CMK (cell line): ENCODE measurements around the gene ARHGEF17.

Source experiments
- DNase-seq: peaks from one replicate; pipeline ENCODE4 v3.0.0-alpha.2; 2010; ENCODE audit warnings: low read depth

The ARHGEF17 gene

DNA sequence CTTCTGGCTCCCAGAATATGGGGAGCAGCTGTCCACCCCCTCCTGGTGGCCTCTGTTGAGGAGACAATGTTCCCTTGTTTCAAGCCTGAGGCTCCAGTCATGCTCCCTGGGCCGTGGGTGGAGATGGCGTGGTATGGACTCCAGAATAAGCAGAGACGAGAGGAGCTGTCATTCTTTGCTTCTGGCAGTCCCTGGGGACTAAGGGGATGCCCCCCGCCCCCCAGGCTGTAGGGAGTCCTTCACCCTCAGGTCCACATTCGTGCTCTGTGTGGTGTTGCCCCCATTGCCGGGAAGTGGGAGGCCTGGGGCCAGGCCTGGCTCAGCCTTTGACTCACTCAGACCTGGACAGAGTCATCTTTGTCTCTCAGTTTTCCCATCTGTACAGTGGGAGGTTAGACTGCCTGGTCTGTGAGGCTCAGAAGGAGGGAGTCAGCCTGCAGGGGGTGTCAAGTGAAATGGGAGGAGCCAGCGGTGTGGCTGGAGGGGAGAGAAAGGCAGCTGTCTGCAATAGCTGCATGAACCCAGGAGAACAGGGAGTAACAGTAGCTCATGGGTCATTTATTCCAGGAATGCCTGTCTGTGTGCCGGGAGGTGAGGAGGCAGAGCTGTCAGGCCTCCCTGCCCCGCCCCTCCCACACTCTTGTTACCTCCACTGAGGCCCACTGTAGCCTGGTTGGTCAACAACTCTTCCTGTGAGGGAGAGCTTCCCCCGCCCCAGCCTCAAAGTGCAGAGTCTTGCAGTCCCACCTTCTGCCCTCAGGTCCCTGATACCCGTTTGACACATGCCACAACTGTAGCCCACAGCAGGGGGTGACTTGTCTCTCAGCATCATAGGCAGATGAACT is 6.3 kb downstream of the ARHGEF17 start:
- no peak for DNase-seq

DNA sequence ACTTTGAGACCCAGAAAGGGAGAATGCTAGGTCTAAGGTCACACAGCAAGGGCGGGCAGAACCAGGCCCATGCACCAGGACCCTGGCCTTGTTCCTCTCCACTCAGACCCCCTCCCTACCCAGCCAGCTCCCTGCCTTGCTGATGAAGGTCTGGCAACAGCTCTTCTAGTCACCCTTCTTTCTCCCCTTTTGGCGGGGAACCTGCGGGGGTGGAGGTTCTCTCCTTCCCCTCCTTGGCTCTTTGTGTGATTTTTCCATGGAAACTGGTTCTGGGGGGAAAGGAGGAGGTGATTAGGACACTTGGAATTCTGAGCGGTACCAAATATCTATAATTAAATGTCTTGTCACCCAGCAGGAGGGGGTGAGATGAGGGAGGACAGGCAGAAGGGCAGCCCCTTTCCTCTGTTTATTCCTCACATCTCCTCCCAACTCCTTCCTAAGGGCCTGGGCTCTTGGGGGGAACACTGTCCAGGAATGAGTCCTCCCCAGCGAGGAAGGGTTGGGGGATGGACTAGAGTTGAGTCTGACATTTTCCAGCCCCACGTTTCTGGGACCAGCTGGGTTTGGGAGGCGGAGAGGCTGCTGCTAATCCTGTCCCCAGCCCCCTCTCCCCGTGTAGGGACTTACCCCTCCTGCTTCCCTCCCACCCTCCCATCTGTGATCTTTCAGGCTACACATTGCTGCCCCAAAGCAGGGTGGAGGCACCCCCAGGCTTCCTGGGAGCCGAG is 7.4 kb downstream of the ARHGEF17 start:
- no peak for DNase-seq

DNA sequence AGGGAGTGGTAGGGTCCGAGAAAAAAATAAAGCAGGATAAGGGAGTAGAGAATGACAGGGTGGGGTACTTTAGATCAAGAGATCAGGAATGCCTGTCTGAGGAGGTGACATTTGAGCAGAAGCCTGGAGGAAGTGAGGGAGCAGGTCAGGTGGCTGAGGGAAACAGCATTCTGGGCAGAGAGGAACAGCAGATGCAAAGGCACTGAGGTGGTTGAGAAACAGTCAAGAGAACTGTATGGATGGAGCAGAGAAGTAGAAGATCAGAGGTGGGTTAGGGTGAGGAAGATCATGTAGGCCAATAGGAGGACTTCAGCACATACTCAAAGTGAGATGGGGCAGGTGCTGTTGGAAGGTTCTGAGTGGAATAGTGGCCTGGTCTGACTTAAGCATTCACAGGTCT is 8.3 kb downstream of the ARHGEF17 start:
- DNase-seq = no peak

DNA sequence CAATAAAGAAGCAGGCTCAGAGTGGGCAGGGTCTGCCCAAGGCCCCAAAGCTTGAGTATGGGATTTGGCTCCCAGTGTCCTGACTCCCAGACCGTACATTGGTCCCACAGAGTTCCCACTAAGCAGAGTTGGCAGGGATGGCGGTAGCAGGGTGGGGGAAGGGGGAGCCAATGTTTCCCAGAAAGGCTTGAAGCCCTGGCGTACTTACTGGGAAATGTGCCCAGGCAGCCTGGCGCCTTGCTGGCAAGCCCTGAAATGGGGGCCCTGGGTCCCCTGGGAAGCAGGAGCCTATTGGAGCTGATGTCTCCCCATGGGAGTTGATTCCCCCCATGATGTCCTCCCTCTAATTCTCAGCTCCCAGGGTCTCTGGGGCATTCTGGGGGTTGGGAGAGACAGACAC is 9.3 kb downstream of the ARHGEF17 start:
- DNase-seq = no peak

DNA sequence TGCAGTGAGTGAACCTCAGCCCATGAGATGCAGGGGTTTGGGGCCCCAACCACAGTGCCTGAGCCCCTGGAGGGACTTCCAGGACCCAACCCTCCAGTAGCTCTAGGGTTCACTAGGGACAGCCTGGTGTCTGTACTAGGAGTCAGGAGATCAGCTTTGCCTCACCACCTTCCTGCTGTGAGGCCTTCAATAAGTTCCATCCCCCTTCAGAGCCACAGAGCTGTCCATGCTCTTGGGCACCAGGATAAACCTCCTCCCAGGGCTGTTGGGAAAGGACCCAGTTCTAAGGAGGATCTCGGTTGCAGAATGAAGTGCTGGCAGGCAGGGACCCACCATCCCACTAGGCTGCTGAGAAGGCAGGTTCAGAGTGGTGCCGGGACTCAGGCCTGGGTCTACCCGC is 9.7 kb downstream of the ARHGEF17 start:
- no peak for DNase-seq

DNA sequence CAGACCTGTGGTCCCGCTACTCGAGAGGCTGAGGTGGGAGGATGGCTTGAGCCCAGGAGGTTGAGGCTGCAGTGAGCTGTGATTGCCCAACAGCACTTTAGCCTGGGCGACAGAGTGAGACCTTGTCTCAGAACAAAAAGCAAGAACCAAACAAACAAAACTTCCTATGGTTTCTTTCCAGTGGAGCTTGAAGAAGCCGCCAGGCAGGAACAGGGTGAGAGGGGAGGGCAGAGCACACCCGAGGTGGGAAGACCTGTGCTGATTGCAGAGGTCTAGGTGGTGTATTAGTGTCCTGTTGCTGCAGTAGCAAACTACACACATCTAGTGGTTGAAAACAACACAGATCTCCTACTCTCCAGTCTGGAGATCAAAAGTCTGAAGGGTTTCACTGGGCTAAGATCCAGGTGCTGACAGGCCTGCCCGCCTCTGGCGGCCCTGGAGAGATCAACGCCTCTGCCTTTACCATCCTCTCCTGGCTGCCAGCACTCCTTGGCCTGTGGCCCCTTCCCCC is 10.5 kb downstream of the ARHGEF17 start:
- DNase-seq = no peak

DNA sequence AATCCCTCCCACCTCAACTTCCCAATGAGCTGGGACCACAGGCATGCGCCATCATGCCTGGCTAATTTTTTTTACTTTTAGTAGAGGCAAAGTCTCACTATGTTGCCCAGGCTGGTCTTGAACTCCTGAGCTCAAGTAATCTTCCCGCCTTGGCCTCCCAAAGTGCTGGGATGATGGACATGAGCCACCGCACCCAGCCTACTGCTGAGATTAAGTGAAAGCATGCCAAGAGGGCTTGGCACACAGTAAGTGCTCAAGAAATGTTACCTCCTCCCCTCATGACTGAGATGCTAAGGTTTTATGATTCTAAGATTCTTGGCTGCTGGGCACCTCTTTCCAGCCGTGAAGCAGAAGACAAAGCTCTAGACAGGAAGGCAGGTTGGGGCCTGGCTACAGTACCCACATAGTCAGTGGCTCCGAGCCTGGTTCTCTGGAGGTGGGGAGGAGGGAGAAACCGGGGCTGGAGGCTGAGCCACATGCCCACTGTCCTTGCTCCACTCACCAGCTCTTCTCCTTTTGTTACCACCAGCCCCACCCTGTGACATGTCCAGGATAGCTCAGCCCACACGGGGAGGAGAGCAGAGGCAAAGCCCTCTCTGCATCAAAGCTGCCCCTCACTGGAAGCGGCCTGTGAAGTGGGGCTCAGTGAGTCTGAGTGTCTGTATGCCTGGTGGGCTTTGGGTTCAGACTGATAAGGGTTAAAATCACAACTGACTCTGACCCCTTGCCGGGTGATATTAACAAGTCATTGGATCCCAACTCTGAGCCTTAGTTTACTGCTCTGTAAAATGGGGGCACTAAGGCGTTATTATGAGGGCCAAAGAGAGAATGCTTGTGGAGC is 12.9 kb downstream of the ARHGEF17 start:
- no peak for DNase-seq

DNA sequence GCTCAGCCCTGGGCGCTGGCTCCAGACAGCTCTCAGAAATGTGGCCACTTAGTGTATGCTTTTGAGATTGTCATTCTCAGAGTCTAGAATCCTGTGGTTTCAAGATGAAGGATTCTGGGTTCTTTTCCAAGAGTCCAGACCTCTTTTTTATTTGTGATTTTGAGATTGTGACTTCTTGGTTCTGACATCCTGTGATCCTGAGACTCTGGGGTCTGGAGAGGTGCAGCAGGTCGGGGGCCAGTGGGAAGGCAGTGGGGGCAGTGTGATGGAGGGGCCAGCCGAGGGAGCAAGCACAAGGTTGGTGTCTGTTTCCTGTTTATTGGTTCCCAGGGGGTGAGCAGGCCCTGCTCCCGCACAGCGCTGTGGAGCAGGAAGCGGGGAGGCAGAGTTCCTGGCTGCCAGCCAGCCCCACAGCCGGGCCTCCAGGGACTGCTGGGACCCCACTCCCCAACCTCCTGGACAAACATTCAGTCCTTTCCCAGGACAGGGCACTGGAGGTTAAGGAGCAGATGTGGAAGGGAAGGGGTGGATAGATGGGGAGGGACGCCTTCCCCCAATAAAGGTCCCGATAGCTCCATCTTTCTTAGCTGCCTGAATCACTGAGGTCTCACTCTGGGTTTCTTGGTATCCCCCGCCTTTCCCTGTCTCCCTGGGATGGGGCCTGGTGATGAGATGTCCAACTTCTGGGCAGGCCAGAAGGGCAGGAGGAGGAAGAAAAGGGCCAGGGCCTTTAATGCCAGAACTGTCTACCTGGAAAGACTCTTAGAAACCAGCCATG is 13.7 kb downstream of the ARHGEF17 start:
- no peak for DNase-seq

DNA sequence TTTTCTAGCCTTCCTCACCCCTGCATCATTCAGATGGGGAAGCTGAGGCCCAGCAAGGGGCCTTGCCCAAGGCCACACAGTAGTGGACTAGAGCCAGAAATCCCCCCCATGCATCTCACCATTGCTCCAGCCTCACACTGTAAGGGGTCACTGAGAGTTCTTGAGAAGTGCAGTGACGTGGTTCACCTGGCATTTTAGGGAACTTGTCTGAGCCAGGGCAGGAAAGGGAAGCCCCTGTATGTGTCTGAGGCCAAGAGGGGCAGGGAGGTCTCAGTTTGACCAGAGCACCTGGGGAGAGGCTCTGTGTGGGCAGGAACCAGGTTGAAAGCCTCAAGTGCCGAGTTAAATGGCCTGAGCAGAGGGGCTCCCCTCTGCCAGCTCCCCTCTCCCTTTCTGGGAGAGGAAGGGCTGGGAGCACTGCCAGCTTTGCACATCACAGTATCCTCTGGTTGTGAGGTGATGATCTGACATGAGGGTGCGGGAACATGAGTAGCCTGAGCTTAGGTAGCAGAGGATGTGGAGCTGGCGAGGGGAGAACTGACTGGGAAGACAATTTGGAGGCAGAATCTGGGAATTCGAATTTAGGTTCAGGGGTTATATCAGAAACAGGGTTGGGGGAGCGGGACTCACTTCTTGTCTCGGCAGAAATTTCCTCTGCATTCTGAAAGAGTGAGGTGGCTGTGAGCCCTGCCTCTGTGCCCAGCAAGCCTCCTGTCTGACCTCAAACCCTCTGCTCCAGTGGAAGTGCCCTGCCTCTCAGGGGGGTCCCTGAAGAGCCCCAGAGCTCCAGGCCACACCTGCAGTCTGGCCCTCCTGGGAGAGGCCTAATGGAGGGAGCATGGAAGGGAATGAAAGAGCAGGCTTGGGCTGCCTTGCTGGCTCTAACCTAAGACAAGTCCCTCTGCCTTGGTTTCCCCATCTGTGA is 14.6 kb downstream of the ARHGEF17 start:
- DNase-seq = no peak

DNA sequence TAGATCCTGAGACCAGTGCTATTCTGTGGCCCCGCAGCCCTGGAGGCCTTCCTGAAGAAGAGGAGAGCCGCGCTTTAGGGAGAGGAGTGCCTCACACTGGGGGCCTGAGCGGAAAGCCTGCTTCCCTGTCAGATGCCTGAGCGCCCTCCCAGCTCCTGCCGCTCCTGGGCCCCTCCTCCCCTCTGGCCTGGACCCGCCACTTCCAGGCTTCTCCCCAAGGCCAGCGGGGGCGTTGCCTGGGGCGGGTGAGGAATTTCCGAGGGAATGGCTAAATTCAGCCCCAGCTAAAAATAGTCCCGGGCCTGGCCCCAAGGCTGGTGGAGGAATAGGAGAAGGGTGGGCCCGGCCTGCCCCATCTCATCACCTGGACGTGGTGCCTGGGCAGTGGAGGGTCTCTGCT is 15.4 kb downstream of the ARHGEF17 start:
- no peak for DNase-seq

DNA sequence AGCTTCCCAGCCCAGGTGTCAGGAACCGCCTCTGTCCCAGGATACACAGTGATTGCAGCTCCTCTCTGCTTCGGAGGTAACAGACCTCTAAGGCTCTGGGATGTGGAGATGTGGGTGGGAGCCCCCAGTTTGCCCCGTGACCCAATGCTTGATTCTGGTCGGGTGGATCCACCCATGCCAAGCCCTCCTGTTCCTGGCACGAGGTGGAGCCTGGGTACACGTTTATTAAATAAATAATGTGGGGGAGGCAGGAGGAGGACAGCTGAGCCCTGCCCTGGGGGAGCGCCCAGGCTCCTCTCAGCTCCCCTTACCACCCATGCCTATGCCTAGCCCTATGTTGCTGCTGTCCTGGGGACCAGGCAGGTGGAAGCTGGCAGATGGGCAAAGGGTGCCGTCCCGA is 16.0 kb downstream of the ARHGEF17 start:
- no peak for DNase-seq

DNA sequence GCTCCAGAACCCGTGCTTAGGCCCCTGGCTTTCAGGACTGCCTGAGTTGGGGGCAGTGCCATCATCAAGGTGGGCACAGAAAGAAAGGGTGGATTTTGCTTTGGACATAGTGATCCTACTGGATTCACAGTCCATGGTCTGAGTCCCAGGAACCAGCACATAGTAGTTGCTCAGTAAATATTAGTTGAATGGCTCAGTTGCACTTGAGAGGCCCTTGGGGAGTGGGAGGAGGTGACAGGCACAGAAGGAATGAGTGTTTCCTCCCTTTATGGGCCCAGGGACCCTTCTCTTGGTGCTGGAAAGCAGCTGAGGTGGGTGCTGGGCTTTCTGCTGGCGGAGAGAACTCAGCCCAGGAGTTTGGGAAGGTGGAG is 16.6 kb downstream of the ARHGEF17 start:
- no peak for DNase-seq

DNA sequence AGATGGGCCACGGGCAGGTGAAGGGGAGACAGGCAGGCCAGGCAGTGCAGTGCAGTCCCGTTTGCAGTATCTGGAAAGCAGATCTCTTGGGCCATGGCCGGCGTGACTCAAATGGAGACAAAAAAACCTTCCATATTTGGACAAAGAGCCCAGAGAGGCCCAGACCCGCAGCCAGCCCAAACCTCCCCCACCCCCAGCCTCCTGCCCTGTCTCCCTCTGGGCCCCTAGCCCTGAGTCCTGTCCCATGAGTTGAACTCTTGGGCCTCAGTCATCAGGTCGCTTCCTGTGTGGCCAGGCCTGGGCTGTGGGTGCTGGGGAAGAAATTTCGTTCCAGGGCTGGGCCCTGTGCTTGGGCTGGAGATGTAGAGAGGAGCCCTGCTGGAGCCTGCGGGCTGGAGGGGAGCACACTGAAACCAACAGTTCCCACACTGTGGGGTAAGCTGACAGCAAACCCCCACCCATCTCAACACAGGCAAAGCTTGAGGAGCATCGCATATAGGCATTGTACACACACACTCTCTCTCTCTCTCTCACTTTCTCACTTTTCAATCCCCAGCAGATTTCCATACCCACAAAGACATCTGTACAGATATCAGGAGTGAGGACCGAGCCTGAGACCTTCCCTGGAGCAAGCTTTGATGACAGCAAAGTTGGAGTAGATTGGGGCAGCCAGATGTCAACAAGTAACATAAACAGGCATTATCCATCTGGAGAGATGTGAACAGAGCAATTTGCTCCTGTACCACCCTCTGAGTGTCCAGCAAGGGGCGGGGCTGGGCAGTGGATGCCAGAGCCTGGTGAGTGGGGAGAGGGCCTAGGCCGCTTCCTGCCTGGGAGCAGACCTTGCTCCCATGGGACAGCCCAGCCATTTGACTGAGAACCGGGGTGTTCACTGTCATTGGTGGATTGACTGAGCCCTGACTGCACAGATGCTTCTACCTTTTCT is 17.2 kb downstream of the ARHGEF17 start:
- DNase-seq = no peak

DNA sequence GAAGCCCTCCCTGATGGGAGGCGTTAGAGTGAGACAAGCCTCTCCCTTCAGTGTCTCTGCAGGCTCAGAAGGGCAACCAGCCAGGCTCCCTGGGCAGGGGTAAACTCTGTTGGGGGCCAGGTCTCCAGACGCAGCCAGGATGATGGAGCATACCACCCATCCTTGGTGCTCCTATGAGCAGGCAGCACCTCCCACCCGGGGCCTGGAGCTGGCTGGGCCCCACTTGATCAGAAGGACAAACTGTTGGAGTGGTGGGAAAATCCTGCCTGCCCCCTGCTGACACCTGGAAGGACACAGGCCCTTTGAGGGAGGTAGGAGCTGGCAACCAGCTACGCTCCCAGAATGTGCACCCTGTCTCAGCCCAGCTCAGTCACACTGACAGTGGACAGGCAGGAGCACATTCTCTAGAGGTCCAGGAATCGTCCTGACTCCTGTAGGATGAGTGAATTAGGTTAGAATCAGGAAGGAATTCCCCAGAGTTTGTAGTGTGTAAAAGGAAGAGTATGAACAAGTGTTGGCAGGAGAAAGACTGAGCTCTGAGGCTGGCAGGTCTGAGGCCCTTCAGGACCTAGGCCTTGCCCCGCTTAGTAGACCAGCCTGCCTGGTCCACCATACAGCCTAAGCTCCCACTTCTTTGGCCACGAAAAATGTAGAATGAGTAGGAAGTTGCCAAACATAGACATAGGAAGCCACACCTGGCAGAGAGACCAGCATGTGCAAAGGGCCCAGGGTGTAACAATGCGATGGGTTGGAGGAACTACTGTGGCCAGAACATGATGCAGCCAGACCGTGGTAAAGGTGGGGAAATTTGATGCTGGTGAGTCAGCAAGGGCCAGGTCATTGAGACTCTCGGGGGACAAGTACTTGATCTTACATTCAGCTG is 19.1 kb downstream of the ARHGEF17 start:
- no peak for DNase-seq

DNA sequence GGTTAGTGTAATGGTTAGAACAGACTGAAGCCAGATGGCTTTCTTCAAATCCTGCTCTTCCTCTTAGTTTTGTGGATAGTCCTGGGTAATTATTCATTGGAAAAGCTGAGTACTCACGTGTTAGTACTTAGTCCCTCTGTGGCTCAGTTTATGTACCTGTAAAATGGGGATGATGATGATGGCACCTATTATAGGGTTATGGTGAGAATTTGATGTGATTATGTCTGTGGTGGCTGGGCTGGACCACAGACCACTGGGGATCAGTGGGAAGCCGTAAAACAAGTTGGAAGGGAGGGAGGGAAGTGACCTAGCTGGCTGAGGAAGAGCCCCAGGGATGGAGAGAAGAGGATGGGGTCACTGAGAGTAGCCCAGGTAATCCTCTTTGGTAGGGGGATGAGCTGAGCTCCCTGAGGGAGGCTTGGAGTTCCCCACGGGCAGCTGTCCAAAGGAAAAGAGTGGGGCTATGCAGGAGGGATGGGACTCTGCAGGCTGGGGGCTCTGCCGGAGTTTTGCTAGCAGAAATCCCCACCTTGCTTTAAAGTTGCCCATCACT is 19.8 kb downstream of the ARHGEF17 start:
- DNase-seq = no peak

DNA sequence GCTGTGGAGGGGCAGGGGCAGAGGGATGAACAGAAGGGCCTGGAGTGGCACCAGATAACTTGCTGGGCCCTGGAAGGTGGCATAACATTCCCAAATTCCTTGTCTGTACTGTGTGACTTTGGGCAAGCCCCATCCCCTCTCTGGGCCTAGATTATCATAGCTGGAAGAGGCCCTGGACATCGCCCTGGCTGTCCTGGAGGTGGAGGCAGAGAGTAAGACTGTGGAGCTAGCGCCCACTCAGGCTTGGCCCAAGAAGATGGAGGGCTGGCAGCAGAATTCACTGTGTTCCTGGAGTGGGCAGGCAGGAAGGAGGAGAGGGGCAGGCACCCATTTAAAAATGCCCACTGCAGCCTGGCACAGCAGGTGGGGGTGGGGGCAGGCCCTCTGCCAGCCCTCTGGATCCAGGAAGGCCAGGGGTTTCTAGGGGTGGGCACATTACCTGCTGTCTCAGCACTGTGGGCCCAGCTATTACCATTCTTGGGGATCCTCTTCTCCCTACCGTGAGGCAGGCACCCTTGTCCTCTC is 22.6 kb downstream of the ARHGEF17 start:
- no peak for DNase-seq

DNA sequence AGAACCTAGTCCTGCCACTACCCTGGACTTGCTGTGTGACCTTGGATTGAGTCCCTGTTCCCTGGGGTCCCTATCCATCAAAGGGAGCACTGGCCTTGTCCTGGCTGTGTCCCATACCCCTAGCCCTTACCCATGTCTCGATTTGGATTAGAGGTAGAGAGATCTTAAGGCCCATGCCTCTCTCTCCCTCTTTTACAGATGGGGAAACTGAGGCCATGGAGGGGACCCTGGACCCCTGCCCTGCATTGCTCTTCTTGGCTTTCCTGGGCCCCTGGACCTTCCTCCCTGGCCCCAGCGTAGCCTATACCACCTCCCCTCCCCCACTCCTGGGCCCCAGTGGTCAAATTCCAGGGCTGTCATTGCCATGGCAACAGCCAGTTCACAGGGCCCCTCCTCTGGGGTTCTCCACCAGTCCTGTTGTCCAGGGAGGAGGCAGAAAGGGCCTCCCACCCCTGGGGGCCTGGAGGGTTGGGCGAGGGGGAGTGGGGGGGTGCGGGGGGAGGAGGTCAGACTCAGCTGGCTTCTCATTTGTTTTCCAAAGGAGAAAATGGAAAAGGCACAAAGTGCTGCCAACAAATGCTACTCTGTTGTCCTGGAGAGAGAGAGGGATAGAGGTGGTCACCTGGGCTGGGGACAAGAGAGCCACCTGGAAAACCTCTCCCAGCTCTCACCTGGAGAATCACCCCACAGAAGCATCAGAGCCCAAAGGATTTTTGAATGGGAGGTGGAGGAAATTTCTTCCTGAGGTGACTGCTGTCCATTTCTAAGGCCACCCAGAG is 23.3 kb downstream of the ARHGEF17 start:
- DNase-seq = no peak
